HS-5 (cell line): ENCODE measurements around the gene TRAF3.
"Not testable (repeated sequence)": the region's sequence is repeated elsewhere in the genome, so short reads cannot be mapped to it uniquely, and the experiment has no call there.

Experiments
- DNase-seq: peaks from one replicate; pipeline ENCODE4 v3.0.0-alpha.2; 2012; ENCODE audit warnings: low read depth

TRAF3 gene

DNA sequence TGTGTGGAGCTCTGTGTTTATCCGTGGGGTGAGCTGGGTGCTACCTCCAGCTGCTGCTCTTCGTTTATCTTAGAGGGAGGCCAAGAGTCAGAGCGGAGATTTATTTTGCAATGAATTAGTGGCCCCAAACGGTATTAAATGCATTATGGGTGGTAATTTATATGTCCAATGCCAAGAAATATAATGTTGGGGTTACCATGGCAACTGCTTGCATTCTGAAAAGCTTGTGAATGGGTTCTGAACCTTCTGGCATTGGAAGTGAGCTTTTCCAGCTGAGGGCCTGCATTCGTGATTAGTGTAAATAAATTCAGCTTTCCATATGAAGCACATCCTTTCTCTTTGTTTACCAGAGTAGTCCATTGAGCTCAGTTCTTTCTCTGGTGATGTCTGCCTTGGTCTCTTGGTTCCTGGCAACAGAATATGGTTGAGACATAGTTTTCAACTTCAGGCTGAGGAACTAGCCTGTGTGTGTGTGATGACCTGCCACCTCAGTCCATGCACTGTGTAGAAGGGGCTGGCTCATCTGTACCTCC lies 51.8 kb downstream of the TRAF3 start:
- DNase-seq, result no peak

- DNase-seq, result no peak
Measured at GRCh38 chr14:102830474-102831045, 53.3 kb downstream of the TRAF3 start.

- DNase-seq, result no peak
Measured at GRCh38 chr14:102831163-102831804, 54.0 kb downstream of the TRAF3 start.

DNA sequence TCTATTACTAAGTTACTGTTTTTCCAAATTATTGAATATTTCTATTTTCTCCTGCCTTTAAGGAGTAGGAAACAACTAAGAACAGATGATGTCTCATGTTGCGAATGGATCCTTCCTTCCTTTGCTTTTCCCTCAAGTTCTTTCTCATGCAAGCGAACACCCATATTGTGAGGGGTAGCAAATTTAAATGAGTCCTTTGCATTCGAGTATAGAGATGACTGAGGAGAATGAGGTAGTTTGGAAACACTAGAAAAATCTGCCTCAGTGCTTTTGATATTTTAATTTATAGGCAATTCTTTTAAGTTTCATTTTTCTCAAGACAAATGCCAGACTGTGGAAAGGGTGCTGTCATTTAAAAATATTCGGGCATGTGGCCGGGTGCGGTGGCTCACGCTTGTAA lies 56.1 kb downstream of the TRAF3 start:
- no peak for DNase-seq

DNA sequence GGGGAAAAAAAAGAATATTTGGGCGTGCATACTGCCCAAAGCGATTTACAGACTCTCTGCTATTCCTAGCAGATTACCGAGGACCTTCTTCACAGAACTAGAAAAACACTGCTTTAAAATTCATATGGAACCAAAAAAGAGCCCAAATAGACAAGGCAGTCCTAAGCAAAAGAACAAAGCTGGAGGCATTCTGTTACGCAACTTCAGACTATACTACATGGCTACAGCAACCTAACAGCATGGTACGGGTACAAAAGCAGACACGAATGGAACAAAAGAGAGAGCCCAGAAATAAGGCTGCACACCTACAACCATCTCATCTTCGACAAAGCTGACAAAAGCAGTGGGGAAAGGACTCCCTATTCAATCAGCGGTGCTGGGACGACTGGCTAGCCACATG lies 56.7 kb downstream of the TRAF3 start:
- DNase-seq, result no peak

DNA sequence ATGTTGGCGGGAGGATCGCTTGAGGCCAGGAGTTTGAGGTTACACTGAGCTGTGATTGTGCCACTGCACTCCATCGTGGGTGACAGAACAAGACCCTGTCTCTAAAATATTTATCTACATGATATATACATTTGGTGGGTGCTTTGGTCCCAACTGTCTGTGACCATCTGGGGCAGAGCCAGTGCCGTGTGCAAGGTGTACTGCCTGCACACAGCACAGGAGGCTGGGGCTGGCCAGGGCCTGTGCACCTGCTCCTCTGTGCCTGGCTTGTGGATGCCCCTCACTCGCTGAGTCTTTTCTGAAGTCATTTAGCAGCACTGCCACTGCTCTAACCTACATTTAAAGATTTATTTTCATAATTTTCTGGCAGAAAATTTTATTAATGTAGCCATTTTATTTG lies 58.7 kb downstream of the TRAF3 start:
- no peak for DNase-seq

- not testable (repeated sequence) for DNase-seq
Measured at GRCh38 chr14:102837120-102837519, 59.9 kb downstream of the TRAF3 start.

- no peak for DNase-seq
Measured at GRCh38 chr14:102838501-102838900, 61.3 kb downstream of the TRAF3 start.

GRCh38 chr14:102840115-102840514 lies 62.9 kb downstream of the TRAF3 start:
- DNase-seq, result no peak

GRCh38 chr14:102840771-102841528 lies 63.7 kb downstream of the TRAF3 start:
- DNase-seq, result no peak

DNA sequence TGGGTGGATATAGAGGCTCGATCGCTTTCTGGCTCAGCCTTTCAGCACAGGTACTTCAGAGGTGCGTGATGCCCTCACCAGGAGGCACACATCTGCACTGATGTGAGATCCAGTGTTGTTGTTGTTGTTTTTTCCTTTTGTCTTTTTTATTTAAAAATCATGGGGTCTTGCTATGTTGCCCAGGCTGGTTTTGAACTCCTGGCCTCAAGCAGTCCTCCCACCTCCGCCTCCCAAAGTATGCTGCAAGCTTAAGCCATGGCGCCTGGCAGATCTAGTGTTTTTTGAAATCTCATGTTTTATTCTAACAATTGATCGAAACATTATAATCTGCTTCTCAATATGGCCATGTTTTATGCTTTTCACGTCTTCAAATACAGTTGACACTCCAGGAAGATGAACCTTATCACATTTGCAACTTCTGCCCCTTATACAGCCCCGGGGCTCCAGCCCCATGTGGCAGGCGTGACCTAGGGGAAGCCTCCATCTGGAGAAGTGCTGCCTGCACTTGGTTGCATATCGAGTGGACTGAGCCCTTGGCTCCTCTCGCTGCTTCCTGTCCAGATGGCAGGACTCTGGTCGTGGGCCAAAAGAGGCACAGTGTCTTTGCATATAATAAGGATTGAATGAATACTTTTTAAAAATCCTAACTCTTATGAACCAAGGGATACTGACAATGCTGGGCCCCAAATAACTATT lies 71.7 kb downstream of the TRAF3 start:
- DNase-seq, result no peak

DNA sequence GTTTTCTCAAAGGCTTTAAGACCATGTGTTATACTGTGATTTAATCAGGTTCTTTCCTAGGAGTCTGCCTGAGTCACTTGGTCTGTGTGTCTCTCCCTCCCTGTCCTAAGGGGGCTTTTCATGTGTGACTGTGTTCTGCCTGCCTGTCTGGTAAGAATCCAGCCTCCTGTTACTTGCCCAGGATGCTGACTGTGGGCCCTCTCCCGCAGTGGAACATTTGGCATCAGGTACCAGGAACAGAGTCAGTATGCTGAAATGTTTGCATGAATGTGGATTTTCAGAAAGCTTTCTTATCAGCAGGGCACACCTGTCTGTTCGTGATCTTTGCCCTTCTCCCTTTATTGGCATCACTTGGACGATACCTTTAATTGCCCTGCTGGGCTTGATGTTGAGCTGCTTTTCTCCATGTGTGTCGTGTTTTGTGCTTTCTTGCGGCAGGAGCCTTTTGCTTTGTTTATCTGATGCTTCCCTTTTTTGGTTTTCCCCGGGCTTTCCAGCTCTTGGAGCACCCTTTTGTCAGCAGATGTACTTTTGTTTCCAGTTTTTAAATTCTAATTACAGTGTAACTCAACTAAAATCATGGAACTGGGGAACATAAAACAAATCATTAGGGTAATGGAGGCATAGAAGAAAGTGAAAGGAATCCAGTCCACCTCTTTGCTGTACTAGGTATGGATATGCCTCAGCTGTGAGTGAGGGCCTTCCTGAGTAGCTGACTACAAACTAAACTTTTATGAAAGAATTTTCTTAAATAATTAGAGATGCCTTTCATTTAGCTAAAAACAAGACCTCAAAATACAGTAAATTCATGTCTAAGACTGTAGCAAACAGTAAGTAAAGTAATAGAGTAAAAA lies 72.5 kb downstream of the TRAF3 start:
- DNase-seq, result no peak

DNA sequence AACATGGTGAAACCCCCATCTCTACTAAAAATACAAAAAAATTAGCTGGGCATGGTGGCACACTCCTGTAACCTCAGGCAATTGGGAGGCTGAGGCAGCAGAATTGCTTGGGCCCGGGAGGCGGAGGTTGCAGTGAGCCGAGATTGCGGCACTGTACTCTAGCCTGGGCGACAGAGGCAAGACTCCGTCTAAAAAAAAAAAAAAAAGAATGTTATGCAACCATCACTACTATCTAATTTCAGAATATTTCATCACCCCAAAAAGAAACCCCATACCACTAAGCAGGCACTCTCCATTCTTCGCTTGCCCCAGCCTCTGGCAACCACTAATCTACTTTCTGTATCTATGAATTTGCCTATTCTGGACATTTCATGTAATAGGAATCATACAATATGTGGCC lies 76.4 kb downstream of the TRAF3 start:
- DNase-seq, result no peak

DNA sequence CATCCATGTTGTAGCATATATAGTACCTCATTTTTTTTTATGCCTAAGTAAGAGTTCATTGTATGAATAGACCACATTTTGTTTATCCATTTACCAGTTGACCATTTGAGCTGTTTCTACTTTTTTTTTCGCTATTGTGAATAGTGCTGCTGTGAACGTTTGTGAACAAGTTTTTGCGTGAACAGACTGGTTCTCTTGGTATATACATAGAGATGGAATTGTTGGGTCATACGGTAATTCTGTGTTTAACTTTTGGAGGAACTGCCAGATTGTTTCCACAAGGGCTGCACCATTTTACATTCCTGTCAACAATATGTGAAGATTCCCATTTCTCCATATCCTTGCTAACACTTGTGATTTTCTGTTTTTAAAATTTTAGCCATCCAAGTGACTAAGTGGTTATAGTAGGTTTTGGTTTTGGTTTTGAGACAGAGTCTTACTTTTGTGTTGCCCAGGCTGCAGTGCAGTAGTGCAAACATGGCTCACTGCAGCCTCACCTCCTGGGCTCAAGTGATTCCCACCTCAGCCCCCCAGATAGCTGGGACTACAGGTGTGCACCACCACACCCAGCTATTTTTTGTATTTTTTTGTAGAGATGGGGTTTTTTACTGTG lies 76.9 kb downstream of the TRAF3 start:
- DNase-seq, result no peak

GRCh38 chr14:102856179-102856578 lies 78.9 kb downstream of the TRAF3 start:
- DNase-seq, result no peak

DNA sequence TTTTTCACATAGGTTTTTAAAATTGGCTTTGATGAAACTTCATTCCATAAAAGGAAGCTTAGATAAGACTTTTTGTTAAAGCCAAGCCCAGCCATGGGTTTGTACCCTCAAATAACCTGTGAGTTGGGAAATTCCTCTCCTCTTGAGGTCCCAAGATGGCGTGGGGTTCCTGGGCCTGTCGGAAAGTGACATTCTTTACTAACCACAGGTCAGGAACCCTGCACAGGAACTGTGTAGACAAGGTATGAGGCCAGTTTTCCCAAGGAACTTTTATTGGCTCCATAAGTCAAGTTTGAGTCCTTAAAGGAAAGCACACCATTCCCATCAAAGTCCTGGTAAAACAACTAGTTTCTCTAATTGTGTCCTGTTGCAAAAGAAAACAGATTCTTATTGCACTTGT lies 80.2 kb downstream of the TRAF3 start:
- DNase-seq, result no peak

DNA sequence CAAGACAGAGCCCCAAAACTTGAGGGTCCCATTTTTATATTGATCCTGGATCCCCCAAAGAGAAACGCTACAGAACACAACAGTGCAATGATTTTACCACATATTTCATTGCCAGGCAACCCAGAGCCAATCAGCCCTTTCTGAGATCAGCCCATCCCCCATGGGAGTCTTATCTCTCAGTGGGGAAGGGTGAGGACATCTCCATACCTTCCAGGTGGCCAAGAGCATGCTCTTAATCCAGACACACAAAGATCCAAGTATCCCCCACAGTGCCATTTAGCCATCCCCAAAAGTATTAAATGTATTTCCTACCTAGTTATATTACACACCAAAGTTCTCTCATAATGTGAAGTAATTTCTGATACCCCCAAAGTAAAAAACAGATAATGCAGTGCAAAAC lies 82.7 kb downstream of the TRAF3 start:
- no peak for DNase-seq

GRCh38 chr14:102862154-102862773 lies 85.0 kb downstream of the TRAF3 start:
- no peak for DNase-seq

DNA sequence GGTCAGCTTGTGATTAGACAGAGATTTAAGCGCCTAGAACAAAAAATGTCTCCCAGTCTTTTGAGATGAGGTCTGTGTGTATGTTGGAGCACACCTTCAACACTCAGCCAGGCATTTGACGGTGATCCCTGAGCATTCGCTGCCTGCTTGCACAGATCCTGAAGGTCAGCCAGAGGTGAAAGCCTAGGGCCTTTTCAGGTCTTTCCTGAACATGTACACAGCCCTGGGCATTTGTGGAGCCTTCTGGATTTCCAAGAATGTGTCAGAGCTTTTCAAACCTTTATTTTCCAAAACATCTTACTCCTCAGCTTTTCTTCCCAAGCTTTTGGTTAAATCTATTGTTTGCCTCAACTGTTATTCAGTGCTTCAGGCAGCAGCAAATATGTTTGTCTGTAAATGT lies 86.1 kb downstream of the TRAF3 start:
- DNase-seq, result no peak

- not testable (repeated sequence) for DNase-seq
Measured at GRCh38 chr14:102865916-102866315, 88.7 kb downstream of the TRAF3 start.
